Caco-2 (cell line): ENCODE data around the gene PSMB4. TPM values are rescaled to one million over a fixed set of nuclear protein-coding genes. Genes with fewer than 3 reads are reported as not detected.
A peak's percentile ranks its signal among the peaks of the same experiment; 100 is the strongest.

Experiments
- BruUV-seq: library from RNA; stranded (reverse); fragments of 400-500 nt; replicated peaks from 2 replicates; lab custom pipeline; 2021; lab: Mats Ljungman, UMichigan
- CTCF ChIA-PET: fragments of 300-600 bp; sonication (Branson Sonifier 250); formaldehyde crosslinking; loops from one replicate; lab custom pipeline; 2022; ENCODE audit warnings: antibody characterized with exemption; lab: Charles Lee
- POLR2A ChIA-PET: fragments of 300-600 bp; sonication (Branson Sonifier 250); formaldehyde crosslinking; loops from one replicate; lab custom pipeline; 2022; ENCODE audit warnings: antibody characterized with exemption; lab: Charles Lee
- DNase-seq, 2 experiments: peaks; one replicate each; pipeline versions ENCODE4 v3.0.0 to v3.0.0-alpha.2; 2020 to 2022
- H3K27me3 ChIP-seq: replicated peaks from 2 replicates; pipeline ENCODE4 v1.6.0; 2011; ENCODE audit warnings: low read length; ENCODE audit not compliant: control insufficient read depth, insufficient read depth
- H3K36me3 ChIP-seq: 2 replicates; pipeline ENCODE4 v1.5.1; 2011; ENCODE audit warnings: low read length; ENCODE audit not compliant: control insufficient read depth, insufficient read depth
- H3K4me1 ChIP-seq: fragments of 250-450 bp; sonication (Bioruptor Pico); 2 replicates; pipeline ENCODE4 v1.5.1; 2020; ENCODE audit warnings: mild to moderate bottlenecking
- H3K4me3 ChIP-seq: 2 replicates; pipeline ENCODE4 v1.5.1; 2011; ENCODE audit warnings: low read depth, mild to moderate bottlenecking, control low read depth, low read length
- H3K9me3 ChIP-seq: fragments of 250-450 bp; sonication (Bioruptor Pico); 2 replicates; pipeline ENCODE4 v1.5.1; 2020; ENCODE audit warnings: mild to moderate bottlenecking, moderate library complexity
- H3K27ac Mint-ChIP-seq: one replicate; pipeline ENCODE4 v1.8.0; 2022; ENCODE audit warnings: mixed read lengths; ENCODE audit not compliant: unreplicated experiment
- H3K27me3 Mint-ChIP-seq: one replicate; pipeline ENCODE4 v1.8.0; 2022; ENCODE audit warnings: mixed read lengths; ENCODE audit not compliant: insufficient read depth, unreplicated experiment
- H3K36me3 Mint-ChIP-seq: one replicate; pipeline ENCODE4 v1.8.0; 2022; ENCODE audit warnings: mild to moderate bottlenecking, mixed read lengths; ENCODE audit not compliant: insufficient read depth, unreplicated experiment
- H3K4me1 Mint-ChIP-seq: one replicate; pipeline ENCODE4 v1.8.0; 2022; ENCODE audit warnings: low read depth, mixed read lengths; ENCODE audit not compliant: unreplicated experiment
- H3K4me3 Mint-ChIP-seq: one replicate; pipeline ENCODE4 v1.8.0; 2022; ENCODE audit warnings: mild to moderate bottlenecking, moderate library complexity, mixed read lengths; ENCODE audit not compliant: unreplicated experiment
- H3K9me3 Mint-ChIP-seq: one replicate; pipeline ENCODE4 v1.8.0; 2022; ENCODE audit warnings: mixed read lengths; ENCODE audit not compliant: unreplicated experiment
- intact Hi-C: fragments of 100-400 bp; cut with micrococcal nuclease; formaldehyde crosslinking; loops from one replicate; pipeline ENCODE4 v1.10.0; 2022; ENCODE audit not compliant: unreplicated experiment
- total RNA-seq: library from RNA; stranded (reverse); gene quantifications from 2 replicates; pipeline ENCODE4 v1.2.3, GENCODE V29; 2022
- TF ChIP-seq, protein P1 (sequence below), 2 experiments: fragments of 200-600 bp in 1 of 2; IDR thresholded peaks; 1 replicate in 1 of 2; 2 replicates in 1 of 2; pipeline versions ENCODE4 v1.5.1 to v1.8.0; 2011 to 2022; ENCODE audit warnings: antibody characterized with exemption in 1 of 2, control low read depth in 1 of 2, inconsistent platforms in 1 of 2, low read depth in 1 of 2, low read length in 1 of 2, mild to moderate bottlenecking in 1 of 2, moderate library complexity in 1 of 2; ENCODE audit not compliant: insufficient read depth in 1 of 2, severe bottlenecking in 1 of 2, unreplicated experiment in 1 of 2

Gene PSMB4
- total RNA-seq, 1 experiment from 2014 or later, result 330 TPM

GRCh38 chr1:151369302-151369610 lies 30.1 kb upstream of the PSMB4 start:
- H3K4me1 Mint-ChIP-seq, result peaks cover 13% of the 10 kb centered on the region
- H3K4me3 Mint-ChIP-seq, result no peak overlapping the region
- ChIA-PET CTCF (no interaction called here), POLR2A (no interaction called here)
- intact Hi-C loops, result no loop called here
- Histone ChIP-seq H3K27me3 (no peaks in the 10 kb centered on the region), H3K4me1 (peaks cover 14% of the 10 kb centered on the region), H3K9me3 (no peaks in the 10 kb centered on the region), H3K4me3 (no peak overlapping the region), H3K36me3 (no peaks in the 10 kb centered on the region; the same call in 1 of the 2 replicates)
- H3K36me3 Mint-ChIP-seq, result peaks cover 4% of the 10 kb centered on the region
- H3K27me3 Mint-ChIP-seq, result no peaks in the 10 kb centered on the region
- no peaks in the 10 kb centered on the region for H3K9me3 Mint-ChIP-seq
- H3K27ac Mint-ChIP-seq, result no peak overlapping the region
- no TSS peak for BruUV-seq
- TF ChIP-seq, protein P1, sequence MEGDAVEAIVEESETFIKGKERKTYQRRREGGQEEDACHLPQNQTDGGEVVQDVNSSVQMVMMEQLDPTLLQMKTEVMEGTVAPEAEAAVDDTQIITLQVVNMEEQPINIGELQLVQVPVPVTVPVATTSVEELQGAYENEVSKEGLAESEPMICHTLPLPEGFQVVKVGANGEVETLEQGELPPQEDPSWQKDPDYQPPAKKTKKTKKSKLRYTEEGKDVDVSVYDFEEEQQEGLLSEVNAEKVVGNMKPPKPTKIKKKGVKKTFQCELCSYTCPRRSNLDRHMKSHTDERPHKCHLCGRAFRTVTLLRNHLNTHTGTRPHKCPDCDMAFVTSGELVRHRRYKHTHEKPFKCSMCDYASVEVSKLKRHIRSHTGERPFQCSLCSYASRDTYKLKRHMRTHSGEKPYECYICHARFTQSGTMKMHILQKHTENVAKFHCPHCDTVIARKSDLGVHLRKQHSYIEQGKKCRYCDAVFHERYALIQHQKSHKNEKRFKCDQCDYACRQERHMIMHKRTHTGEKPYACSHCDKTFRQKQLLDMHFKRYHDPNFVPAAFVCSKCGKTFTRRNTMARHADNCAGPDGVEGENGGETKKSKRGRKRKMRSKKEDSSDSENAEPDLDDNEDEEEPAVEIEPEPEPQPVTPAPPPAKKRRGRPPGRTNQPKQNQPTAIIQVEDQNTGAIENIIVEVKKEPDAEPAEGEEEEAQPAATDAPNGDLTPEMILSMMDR (IDR thresholded peaks at IDR 0.05; ENCODE audit: insufficient read depth in 1 of 2, low read depth in 1 of 2, low read length in 1 of 2, severe bottlenecking in 1 of 2, unreplicated experiment in 1 of 2), result no peak
- no peak for DNase-seq

DNA sequence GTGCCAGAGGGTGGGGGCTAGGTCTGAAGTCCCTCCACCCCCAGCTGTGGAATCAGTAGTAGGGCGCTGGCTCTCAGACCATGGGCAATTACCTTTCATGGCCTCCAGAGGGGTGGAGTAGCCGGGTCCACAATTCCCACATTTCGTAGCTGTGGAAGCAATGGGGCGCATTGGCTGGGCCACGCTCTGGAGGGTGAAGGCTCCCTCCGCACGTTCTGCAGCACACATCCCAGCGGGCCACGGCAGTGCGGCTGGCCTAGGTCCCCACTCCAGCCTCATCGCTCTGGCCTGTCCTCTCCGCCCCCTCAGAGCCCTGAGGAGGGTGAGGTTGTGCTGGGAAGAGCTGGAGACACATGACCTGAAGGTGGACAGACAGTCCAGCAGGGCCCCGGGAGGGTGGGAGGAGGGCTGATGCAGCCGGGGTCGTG lies 29.7 kb upstream of the PSMB4 start:
- no peaks in the 10 kb centered on the region for H3K27me3 ChIP-seq
- no peaks in the 10 kb centered on the region for H3K9me3 ChIP-seq
- TF ChIP-seq, protein P1 (IDR thresholded peaks at IDR 0.05; ENCODE audit: insufficient read depth in 1 of 2, low read depth in 1 of 2, low read length in 1 of 2, severe bottlenecking in 1 of 2, unreplicated experiment in 1 of 2), result no peak
- BruUV-seq, result no TSS peak
- no peaks in the 10 kb centered on the region; the same call in 1 of the 2 replicates for H3K36me3 ChIP-seq
- Mint-ChIP-seq H3K36me3 (peaks cover under 1% of the 10 kb centered on the region), H3K27ac (no peak overlapping the region), H3K4me3 (no peak overlapping the region), H3K27me3 (no peaks in the 10 kb centered on the region), H3K9me3 (no peaks in the 10 kb centered on the region), H3K4me1 (peaks cover 13% of the 10 kb centered on the region)
- peaks cover 14% of the 10 kb centered on the region for H3K4me1 ChIP-seq
- H3K4me3 ChIP-seq, result no peak overlapping the region
- ChIA-PET POLR2A (no interaction called here), CTCF (interaction anchor here (1.3 kb wide), 1 partner anchor 68 kb away, joined by 3 read pairs; no protein-coding TSS in a partner anchor)
- intact Hi-C loops, result no loop called here
- DNase-seq, result no peak

GRCh38 chr1:151370211-151370911 lies 29.0 kb upstream of the PSMB4 start:
- ChIA-PET CTCF (interaction anchor here (1.3 kb wide), 1 partner anchor 68 kb away, joined by 3 read pairs; no protein-coding TSS in a partner anchor), POLR2A (no interaction called here)
- Mint-ChIP-seq H3K4me1 (peaks cover 13% of the 10 kb centered on the region), H3K9me3 (no peaks in the 10 kb centered on the region), H3K27me3 (no peaks in the 10 kb centered on the region), H3K27ac (peak overlapping the region; percentile 84), H3K36me3 (no peaks in the 10 kb centered on the region), H3K4me3 (no peak overlapping the region)
- TF ChIP-seq, protein P1 (IDR thresholded peaks at IDR 0.05; ENCODE audit: insufficient read depth in 1 of 2, low read depth in 1 of 2, low read length in 1 of 2, severe bottlenecking in 1 of 2, unreplicated experiment in 1 of 2), result no peak
- Histone ChIP-seq H3K27me3 (no peaks in the 10 kb centered on the region), H3K4me3 (no peak overlapping the region), H3K4me1 (peaks cover 14% of the 10 kb centered on the region), H3K9me3 (no peaks in the 10 kb centered on the region), H3K36me3 (no peaks in the 10 kb centered on the region; the same call in 1 of the 2 replicates)
- DNase-seq, result no peak
- intact Hi-C loops, result no loop called here
- BruUV-seq, result no TSS peak
